Cardiac fibroblast (primary cell): ENCODE measurements around the gene HEXIM2.
A peak's percentile ranks its signal among the peaks of the same experiment; 100 is the strongest.

ENCODE experiments used
- DNase-seq, 2 donors: peaks; one replicate each; pipeline versions ENCODE4 v3.0.0 to v3.0.0-alpha.2; 2010; ENCODE audit warnings: low read depth in 2 of 2
- H3K4me3 ChIP-seq, 2 donors: replicated peaks in 1 of 2; 1 replicate in 1 of 2; 2 replicates in 1 of 2; pipeline ENCODE4 v1.5.1; 2011; ENCODE audit warnings: low read depth in 2 of 2, low read length in 2 of 2, mild to moderate bottlenecking in 2 of 2, moderate library complexity in 1 of 2
- TF ChIP-seq, protein P1 (sequence below): IDR thresholded peaks from one replicate; pipeline ENCODE4 v1.5.1; 2011; ENCODE audit warnings: low read depth, mild to moderate bottlenecking, low read length, inconsistent platforms

Gene HEXIM2

DNA sequence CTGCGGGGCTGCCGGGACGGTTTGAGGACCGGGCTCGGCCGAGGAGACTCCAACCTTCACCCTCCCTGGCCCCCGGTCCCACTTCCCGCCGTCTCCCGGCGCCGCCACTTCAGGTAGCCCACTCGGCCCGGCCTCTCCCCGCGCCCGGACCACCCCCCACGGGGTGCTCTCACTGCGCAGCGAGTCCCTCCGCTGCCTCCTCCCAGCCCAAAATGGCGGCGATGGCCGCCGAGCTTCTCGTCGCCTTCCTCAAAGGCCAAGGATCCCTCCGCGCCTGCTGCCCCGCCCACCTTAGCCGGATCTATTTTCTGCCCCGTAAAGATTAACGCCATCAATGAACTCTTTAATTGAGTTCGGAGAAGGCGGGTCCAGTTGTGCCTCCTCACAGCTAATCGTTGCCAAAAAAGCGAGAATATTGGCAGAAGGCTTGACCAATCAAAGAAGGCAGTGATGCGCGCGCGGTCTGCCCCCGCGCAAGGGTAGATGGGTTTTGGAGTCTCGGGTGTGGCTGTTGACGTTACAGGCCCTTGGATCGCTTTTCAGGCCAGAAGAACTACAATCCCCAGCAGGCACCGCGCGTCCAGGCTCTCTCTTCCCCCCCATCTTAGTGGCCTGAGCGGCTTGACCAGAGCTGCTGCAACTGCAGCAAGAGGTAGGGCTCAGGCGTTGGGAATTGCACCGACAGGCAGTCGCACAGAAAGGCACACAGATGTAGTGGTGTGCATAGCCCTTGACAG is at the start of gene HEXIM2:
TSS of gene HEXIM2 (plus strand) at position 588 of the 737 bp plus-strand sequence. CDS start 919 bp downstream, outside the sequence.
- TF ChIP-seq, protein P1, sequence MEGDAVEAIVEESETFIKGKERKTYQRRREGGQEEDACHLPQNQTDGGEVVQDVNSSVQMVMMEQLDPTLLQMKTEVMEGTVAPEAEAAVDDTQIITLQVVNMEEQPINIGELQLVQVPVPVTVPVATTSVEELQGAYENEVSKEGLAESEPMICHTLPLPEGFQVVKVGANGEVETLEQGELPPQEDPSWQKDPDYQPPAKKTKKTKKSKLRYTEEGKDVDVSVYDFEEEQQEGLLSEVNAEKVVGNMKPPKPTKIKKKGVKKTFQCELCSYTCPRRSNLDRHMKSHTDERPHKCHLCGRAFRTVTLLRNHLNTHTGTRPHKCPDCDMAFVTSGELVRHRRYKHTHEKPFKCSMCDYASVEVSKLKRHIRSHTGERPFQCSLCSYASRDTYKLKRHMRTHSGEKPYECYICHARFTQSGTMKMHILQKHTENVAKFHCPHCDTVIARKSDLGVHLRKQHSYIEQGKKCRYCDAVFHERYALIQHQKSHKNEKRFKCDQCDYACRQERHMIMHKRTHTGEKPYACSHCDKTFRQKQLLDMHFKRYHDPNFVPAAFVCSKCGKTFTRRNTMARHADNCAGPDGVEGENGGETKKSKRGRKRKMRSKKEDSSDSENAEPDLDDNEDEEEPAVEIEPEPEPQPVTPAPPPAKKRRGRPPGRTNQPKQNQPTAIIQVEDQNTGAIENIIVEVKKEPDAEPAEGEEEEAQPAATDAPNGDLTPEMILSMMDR = no peak
- peak; percentile 100 for DNase-seq
- peak within 1 kb of the TSS; percentile 94 to 96 for H3K4me3 ChIP-seq

DNA sequence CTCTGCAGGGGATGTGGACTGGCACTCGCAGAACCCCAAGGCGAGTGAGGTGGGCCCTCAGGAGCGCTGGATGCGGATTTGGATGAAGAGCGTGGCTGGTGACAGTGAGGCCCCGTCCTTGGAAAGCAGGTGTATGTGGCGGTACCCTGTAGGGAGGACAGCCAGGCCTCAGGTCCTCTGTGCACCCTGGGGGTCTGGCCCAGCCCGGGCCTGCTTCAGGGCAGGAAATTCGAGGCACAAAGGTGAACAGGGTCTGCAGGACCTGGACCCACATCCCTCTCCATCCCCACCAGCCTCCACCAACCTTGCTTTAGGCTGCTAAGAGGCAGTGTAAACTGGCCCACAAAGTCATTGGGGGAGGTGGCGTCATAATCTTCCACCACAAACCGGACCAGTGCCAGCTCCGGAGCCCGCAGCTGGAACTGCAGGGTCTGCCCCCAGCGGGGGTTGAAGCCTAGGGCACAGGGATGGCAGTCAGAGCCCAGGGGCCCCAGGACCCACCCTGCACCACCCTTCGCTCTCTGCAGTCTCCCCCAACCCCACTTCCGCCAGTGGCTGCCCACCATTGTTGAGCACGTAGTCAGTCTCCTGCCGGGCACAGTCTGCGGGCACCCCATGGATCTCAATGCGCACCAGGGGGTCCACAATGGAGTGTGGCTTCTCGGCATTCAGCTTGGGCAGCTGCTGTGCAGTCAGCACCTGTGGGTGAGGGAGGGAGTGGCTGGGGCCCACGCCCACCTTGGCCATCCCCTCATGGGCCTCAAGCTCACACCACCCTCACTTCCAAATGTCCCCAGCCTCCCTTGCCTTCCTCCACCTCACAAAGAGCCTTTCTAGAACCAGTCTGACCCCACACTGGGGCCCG is 48.9 kb upstream of the HEXIM2 start:
- DNase-seq = no peak

GRCh38 chr17:45113424-45113754 is 48.3 kb upstream of the HEXIM2 start:
- TF ChIP-seq, protein P1 = no peak
- no peak for DNase-seq
- H3K4me3 ChIP-seq = no peak overlapping the region

More for the DNA sequence above, 48.9 kb upstream of the HEXIM2 start:
- TF ChIP-seq, protein P1 = no peak
- no peak overlapping the region for H3K4me3 ChIP-seq

DNA sequence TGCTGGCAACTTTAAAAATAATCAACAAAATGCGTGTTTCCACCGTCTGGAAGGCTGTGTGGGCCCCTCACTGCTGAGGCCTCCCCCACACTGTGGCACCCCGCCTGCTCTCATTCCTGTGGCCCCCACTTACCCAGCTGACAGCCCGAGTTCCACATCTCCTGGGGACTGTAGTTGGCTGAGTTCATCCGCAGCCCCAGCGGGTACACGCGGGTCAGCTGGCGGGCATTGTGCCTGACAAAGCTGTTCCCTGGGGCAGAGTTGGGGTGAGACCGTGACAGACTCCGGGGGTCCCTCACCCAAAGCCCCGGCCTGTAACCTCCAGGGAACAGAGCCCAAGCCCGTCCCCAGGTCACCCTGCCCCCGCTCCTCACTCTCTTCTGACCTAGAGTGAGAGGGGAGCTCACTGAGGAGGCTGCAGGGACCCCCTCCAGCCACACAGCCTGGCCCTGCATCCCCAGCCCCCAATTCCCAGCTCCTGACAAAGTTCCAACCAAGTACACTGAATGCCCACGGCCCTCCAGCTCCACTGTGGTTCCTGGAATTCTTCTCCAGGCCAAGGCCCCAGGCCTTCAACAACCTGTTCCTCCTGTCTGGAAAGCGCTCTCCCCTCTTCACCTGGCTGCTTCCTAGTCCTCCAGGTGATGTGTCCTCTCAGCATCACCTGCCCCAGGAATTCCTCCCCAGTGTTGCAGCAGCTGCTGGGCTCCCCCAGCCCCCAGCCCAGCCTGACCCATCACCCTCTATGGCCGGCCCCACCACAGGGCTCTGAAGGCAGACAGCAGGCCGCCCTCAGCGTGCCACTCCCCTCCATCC is 47.4 kb upstream of the HEXIM2 start:
- DNase-seq = no peak
- TF ChIP-seq, protein P1 = no peak
- no peak overlapping the region for H3K4me3 ChIP-seq

- no peak for DNase-seq
- TF ChIP-seq, protein P1 = no peak
- no peak overlapping the region for H3K4me3 ChIP-seq
These were observed 46.6 kb upstream of the HEXIM2 start for GRCh38 chr17:45115015-45115625.

GRCh38 chr17:45115871-45116270 is 45.8 kb upstream of the HEXIM2 start:
- TF ChIP-seq, protein P1 = no peak
- H3K4me3 ChIP-seq = no peak overlapping the region
- no peak for DNase-seq
